ENCODE results near the gene WASHC1.
"Not testable (repeated sequence)": the region's sequence is repeated elsewhere in the genome, so short reads cannot be mapped to it uniquely, and the experiment has no call there.

DNA sequence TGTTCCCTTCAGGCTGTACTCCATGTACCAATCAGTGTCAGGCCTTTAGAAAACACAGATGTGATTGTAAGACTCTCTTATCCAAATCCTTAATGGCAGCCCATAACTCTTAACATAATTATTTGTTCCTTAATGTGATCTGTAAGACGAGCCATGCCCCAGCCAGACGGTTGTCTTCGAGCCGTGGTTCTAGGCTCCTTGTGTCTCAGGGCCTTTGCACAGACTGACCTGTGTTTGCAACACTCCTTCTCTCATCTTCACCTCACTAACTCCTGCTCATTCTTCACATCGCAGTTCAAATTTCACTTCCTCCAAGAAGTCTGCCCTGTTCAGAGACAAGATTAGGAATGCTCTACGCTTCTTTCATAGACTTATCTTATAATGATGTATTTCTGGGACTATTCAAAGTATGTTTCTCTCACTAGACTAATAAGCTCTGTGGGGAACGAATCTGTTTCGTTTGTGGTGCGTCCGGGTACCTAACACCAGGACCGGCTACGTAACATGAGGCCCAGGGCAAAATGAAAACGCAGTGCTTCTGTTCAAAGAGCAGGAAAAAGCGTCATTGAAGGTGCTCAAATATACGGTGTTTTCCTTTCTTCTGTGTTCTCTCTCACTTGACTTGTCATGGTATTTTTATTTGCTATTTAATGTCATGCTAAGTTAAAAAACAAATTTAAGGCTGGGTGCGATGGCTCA, 16.1 kb upstream of the WASHC1 start:
- TF ChIP-seq, protein P1, sequence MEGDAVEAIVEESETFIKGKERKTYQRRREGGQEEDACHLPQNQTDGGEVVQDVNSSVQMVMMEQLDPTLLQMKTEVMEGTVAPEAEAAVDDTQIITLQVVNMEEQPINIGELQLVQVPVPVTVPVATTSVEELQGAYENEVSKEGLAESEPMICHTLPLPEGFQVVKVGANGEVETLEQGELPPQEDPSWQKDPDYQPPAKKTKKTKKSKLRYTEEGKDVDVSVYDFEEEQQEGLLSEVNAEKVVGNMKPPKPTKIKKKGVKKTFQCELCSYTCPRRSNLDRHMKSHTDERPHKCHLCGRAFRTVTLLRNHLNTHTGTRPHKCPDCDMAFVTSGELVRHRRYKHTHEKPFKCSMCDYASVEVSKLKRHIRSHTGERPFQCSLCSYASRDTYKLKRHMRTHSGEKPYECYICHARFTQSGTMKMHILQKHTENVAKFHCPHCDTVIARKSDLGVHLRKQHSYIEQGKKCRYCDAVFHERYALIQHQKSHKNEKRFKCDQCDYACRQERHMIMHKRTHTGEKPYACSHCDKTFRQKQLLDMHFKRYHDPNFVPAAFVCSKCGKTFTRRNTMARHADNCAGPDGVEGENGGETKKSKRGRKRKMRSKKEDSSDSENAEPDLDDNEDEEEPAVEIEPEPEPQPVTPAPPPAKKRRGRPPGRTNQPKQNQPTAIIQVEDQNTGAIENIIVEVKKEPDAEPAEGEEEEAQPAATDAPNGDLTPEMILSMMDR (IDR thresholded peaks at IDR 0.05), result not testable (repeated sequence)
- TF ChIP-seq POLR2A (IDR thresholded peaks at IDR 0.05; ENCODE audit: low read depth), result not testable (repeated sequence)

Data from esophagus muscularis mucosa (tissue), 3 donors.